Measurements from ENCODE around the gene JPH2.

- no peak for TF ChIP-seq CTCF (conservative IDR thresholded peaks at IDR 0.05; ENCODE audit: low read depth, low read length)
- no peak for TF ChIP-seq EZH2 (IDR thresholded peaks at IDR 0.05; ENCODE audit: low read length, unreplicated experiment)
- no peak for TF ChIP-seq EZH2phosphoT487 (IDR thresholded peaks at IDR 0.05; ENCODE audit: borderline replicate concordance, low read length)
These were observed 115.9 kb downstream of the JPH2 start for GRCh38 chr20:44071057-44071456.

All from PC-3 (cell line).